Measurements from ENCODE around the gene RNF208.

- TF ChIP-seq YY1 (IDR thresholded peaks at IDR 0.05; ENCODE audit: insufficient read depth, insufficient read length) (no peak), ZNF274 (IDR thresholded peaks at IDR 0.05; ENCODE audit: low read depth, low read length) (no peak)
These were observed 29.1 kb upstream of the RNF208 start, which contains the start of gene STPG3 for GRCh38 chr9:137251194-137251461.

All from NT2/D1 (cell line).